Gastrocnemius medialis (tissue), 4 donors: ENCODE data around the gene NR2C2. TPM values are rescaled to one million over a fixed set of nuclear protein-coding genes. Genes with fewer than 3 reads are reported as not detected.
A peak's percentile ranks its signal among the peaks of the same experiment; 100 is the strongest.

Experiments used
- ATAC-seq, 2 donors: fragments of 150-250 bp; one replicate each; pipeline ENCODE4 v1.9.1; 2016
- DNase-seq, 2 donors: peaks; one replicate each; pipeline ENCODE4 v3.0.0-alpha.2; 2019
- H3K27ac ChIP-seq, 4 donors: fragments of 200-600 bp; sonication (generic); 1 replicate in 1 of 4; 2 replicates in 3 of 4; pipeline ENCODE4 v1.5.1; 2016 to 2018; ENCODE audit warnings: mild to moderate bottlenecking in 2 of 4, moderate library complexity in 1 of 4
- H3K27me3 ChIP-seq, 3 donors: fragments of 200-600 bp; sonication (generic) in 2 of 3; 1 replicate in 1 of 3; 2 replicates in 2 of 3; pipeline versions ENCODE4 v1.5.1 to v1.6.0; 2016 to 2019; ENCODE audit warnings: mild to moderate bottlenecking in 1 of 3, moderate library complexity in 1 of 3
- H3K36me3 ChIP-seq, 2 donors: fragments of 200-600 bp; sonication (generic) in 1 of 2; one replicate each; pipeline ENCODE4 v1.5.1; 2017 to 2018
- H3K4me1 ChIP-seq, 2 donors: fragments of 200-600 bp; sonication (generic) in 1 of 2; one replicate each; pipeline ENCODE4 v1.5.1; 2016 to 2017; ENCODE audit warnings: mild to moderate bottlenecking in 2 of 2
- H3K4me3 ChIP-seq, 4 donors: fragments of 200-600 bp; sonication (generic) in 3 of 4; 1 replicate in 1 of 4; 2 replicates in 3 of 4; pipeline ENCODE4 v1.5.1; 2016 to 2019; ENCODE audit warnings: mild to moderate bottlenecking in 2 of 4
- H3K9me3 ChIP-seq, 3 donors: fragments of 200-600 bp; sonication (generic) in 2 of 3; 1 replicate in 1 of 3; 2 replicates in 2 of 3; pipeline ENCODE4 v1.5.1; 2016 to 2019
- POLR2A ChIP-seq, 2 donors: fragments of 450-650 bp; IDR thresholded peaks; one replicate each; pipeline ENCODE4 v1.6.1; 2017; ENCODE audit warnings: antibody characterized with exemption in 2 of 2, mild to moderate bottlenecking in 2 of 2, moderate library complexity in 2 of 2
- in situ Hi-C, 4 donors: fragments of 200-750 bp; cut with MboI; loops; one replicate each; pipeline versions ENCODE4 v1.15.0 to v1.8.0; 2017; ENCODE audit warnings: low sequenced_read_pairs in 4 of 4
- intact Hi-C: fragments of 100-400 bp; cut with DNase I; formaldehyde crosslinking; loops from one replicate; pipeline ENCODE4 v1.15.1; 2023; ENCODE audit warnings: low total_unique reads
- total RNA-seq, 4 donors: library from RNA; depleted of rRNA; stranded (reverse); fragments of >200 nt; gene quantifications; one replicate each; pipeline versions ENCODE4 v1.1.0 to v1.2.3, GENCODE V29; 2016
- TF ChIP-seq, protein P1 (sequence below), 5 experiments: fragments of 450-650 bp in 3 of 5; fragments of 200-600 bp in 2 of 5; sonication (generic) in 2 of 5; IDR thresholded peaks in 4 of 5; conservative IDR thresholded peaks in 1 of 5; 1 replicate in 4 of 5; 2 replicates in 1 of 5; pipeline ENCODE4 v1.5.1; 2016 to 2019; ENCODE audit warnings: antibody characterized with exemption in 5 of 5, mild to moderate bottlenecking in 3 of 5, moderate library complexity in 3 of 5

NR2C2 gene
- total RNA-seq, 4 donors from 2014 or later, result 26.0 to 45.5 (median 33.2) TPM

DNA sequence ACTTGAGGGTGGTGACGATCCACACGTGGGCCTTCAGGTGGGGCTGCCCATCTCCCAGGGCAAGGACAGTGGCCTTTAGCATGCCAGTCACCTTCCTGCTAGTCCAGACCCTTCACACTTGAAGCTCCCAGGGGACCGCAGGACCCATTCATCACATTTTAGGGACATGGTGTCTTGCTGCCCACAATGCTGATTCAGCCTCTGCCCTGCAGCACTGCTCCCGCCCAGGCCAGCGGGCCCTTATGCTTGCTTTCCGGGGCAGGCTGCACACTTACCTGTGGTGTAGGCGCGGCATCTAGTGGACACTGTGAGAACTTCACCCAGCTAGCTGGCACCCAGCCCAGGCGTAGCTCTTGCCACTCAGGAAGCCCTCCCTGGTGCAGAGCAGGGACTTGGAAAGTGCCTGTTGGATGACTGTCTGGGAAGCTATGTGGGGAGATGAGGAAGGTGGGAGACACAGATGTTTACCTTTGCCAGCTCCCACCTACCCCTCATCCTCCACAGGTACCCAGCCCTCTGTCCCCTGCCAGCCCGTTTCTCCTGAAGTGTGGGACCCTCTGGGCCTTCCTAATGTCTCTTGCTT lies 26.3 kb upstream of the NR2C2 start:
- TF ChIP-seq POLR2A (IDR thresholded peaks at IDR 0.05), result no peak
- TF ChIP-seq, protein P1, sequence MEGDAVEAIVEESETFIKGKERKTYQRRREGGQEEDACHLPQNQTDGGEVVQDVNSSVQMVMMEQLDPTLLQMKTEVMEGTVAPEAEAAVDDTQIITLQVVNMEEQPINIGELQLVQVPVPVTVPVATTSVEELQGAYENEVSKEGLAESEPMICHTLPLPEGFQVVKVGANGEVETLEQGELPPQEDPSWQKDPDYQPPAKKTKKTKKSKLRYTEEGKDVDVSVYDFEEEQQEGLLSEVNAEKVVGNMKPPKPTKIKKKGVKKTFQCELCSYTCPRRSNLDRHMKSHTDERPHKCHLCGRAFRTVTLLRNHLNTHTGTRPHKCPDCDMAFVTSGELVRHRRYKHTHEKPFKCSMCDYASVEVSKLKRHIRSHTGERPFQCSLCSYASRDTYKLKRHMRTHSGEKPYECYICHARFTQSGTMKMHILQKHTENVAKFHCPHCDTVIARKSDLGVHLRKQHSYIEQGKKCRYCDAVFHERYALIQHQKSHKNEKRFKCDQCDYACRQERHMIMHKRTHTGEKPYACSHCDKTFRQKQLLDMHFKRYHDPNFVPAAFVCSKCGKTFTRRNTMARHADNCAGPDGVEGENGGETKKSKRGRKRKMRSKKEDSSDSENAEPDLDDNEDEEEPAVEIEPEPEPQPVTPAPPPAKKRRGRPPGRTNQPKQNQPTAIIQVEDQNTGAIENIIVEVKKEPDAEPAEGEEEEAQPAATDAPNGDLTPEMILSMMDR (IDR thresholded peaks at IDR 0.05 in 4 of 5, conservative IDR thresholded peaks at IDR 0.05 in 1 of 5), result peak; percentile 95 to 99 (median 98)
- Histone ChIP-seq H3K27ac (no peak overlapping the region), H3K27me3 (no peaks in the 10 kb centered on the region), H3K36me3 (no peaks in the 10 kb centered on the region), H3K9me3 (no peaks in the 10 kb centered on the region), H3K4me1 (no peaks in the 10 kb centered on the region), H3K4me3 (no peak overlapping the region)
- in situ Hi-C loops, result loop anchor here (5.0 to 25.0 kb wide), 7 partner anchors 114 to 259 kb away; partner anchors contain the start of genes C3orf20 (in 1 of the 4), CCDC174 (in 1 of the 4) and MRPS25 (in 1 of the 4)
- ATAC-seq, result peak; percentile 77 to 83
- intact Hi-C loops, result loop anchor here (1.0 to 5.0 kb wide), 4 partner anchors 130 to 414 kb away; partner anchors contain the start of gene C3orf20
- DNase-seq, result peak; percentile 72 to 81

- no peak overlapping the region for H3K4me3 ChIP-seq
- no peaks in the 10 kb centered on the region for H3K36me3 ChIP-seq
- intact Hi-C loops (loop anchor here (1.0 to 5.0 kb wide), 4 partner anchors 131 to 415 kb away; partner anchors contain the start of gene C3orf20), in situ Hi-C loops (loop anchor here (5.0 to 25.0 kb wide), 7 partner anchors 113 to 260 kb away; partner anchors contain the start of genes C3orf20 (in 1 of the 4), CCDC174 (in 1 of the 4) and MRPS25 (in 1 of the 4))
- no peaks in the 10 kb centered on the region for H3K4me1 ChIP-seq
- no peak overlapping the region for H3K27ac ChIP-seq
- DNase-seq, result peak in 1 of 2 donors; percentile 20
- H3K9me3 ChIP-seq, result no peaks in the 10 kb centered on the region
- TF ChIP-seq, protein P1 (IDR thresholded peaks at IDR 0.05 in 4 of 5, conservative IDR thresholded peaks at IDR 0.05 in 1 of 5), result no peak
- TF ChIP-seq POLR2A (IDR thresholded peaks at IDR 0.05), result no peak
- ATAC-seq, result no peak
- H3K27me3 ChIP-seq, result no peaks in the 10 kb centered on the region
These were observed 25.3 kb upstream of the NR2C2 start for GRCh38 chr3:14921811-14922705.

DNA sequence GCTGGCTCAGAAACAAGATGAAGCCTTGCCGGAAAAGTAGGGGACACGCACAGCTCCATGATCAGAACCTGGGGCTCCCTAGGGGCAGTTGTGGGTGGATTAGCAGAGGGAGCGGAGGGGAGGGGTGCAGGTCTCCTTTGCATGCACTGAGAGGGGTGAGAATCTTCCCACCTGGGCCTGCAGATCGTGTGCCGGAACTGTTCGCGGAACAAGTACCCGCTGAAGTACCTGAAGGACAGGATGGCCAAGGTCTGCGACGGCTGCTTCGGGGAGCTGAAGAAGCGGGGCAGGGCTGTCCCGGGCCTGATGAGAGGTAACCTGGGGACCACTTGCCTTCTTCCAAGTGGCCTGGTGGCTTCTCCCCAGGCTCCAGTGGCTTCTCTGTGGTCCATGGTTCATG lies 24.5 kb upstream of the NR2C2 start:
- TF ChIP-seq, protein P1 (IDR thresholded peaks at IDR 0.05 in 4 of 5, conservative IDR thresholded peaks at IDR 0.05 in 1 of 5), result no peak
- TF ChIP-seq POLR2A (IDR thresholded peaks at IDR 0.05), result no peak
- DNase-seq (no peak), ATAC-seq (no peak)
- in situ Hi-C loops, result loop anchor here (5.0 to 25.0 kb wide), 7 partner anchors 112 to 261 kb away; partner anchors contain the start of genes C3orf20 (in 1 of the 4), CCDC174 (in 1 of the 4) and MRPS25 (in 1 of the 4)
- Histone ChIP-seq H3K27ac (no peak overlapping the region), H3K27me3 (no peaks in the 10 kb centered on the region), H3K9me3 (no peaks in the 10 kb centered on the region), H3K4me3 (no peak overlapping the region), H3K4me1 (no peaks in the 10 kb centered on the region), H3K36me3 (no peaks in the 10 kb centered on the region)
- intact Hi-C loops, result loop anchor here (5.0 kb wide), 1 partner anchor 416 kb away; no protein-coding TSS in a partner anchor

GRCh38 chr3:14923476-14923875 lies 23.9 kb upstream of the NR2C2 start:
- DNase-seq, result no peak
- no peak for ATAC-seq
- intact Hi-C loops (loop anchor here (5.0 kb wide), 1 partner anchor 416 kb away; no protein-coding TSS in a partner anchor), in situ Hi-C loops (loop anchor here (5.0 to 25.0 kb wide), 7 partner anchors 111 to 261 kb away; partner anchors contain the start of genes C3orf20 (in 1 of the 4), CCDC174 (in 1 of the 4) and MRPS25 (in 1 of the 4))
- Histone ChIP-seq H3K9me3 (no peaks in the 10 kb centered on the region), H3K4me3 (no peak overlapping the region), H3K27ac (no peak overlapping the region), H3K36me3 (no peaks in the 10 kb centered on the region), H3K27me3 (no peaks in the 10 kb centered on the region), H3K4me1 (no peaks in the 10 kb centered on the region)
- TF ChIP-seq, protein P1 (IDR thresholded peaks at IDR 0.05 in 4 of 5, conservative IDR thresholded peaks at IDR 0.05 in 1 of 5), result no peak
- no peak for TF ChIP-seq POLR2A (IDR thresholded peaks at IDR 0.05)
